Testis (tissue), 3 donors: ENCODE measurements around the gene DUSP14. TPM values are rescaled to one million over a fixed set of nuclear protein-coding genes. Genes with fewer than 3 reads are reported as not detected.
"Not testable (repeated sequence)": the region's sequence is repeated elsewhere in the genome, so short reads cannot be mapped to it uniquely, and the experiment has no call there.

Experiments
- DNase-seq: peaks from one replicate; pipeline ENCODE4 v3.0.0-alpha.2; 2019
- H3K27ac ChIP-seq, 2 donors: fragments of 200-600 bp; sonication (generic); one replicate each; pipeline ENCODE4 v1.5.1; 2019
- H3K27me3 ChIP-seq: fragments of 200-600 bp; sonication (generic); one replicate; pipeline ENCODE4 v1.5.1; 2019
- H3K36me3 ChIP-seq: fragments of 200-600 bp; sonication (generic); one replicate; pipeline ENCODE4 v1.5.1; 2017; ENCODE audit warnings: low read depth; ENCODE audit errors: missing control alignments
- H3K4me1 ChIP-seq: fragments of 200-600 bp; sonication (generic); one replicate; pipeline ENCODE4 v1.5.1; 2019
- H3K4me3 ChIP-seq, 2 donors: fragments of 200-600 bp; sonication (generic); one replicate each; pipeline ENCODE4 v1.5.1; 2017 to 2019
- H3K9me3 ChIP-seq: fragments of 200-600 bp; sonication (generic); one replicate; pipeline ENCODE4 v1.5.1; 2017
- POLR2A ChIP-seq: fragments of 450-650 bp; IDR thresholded peaks from one replicate; pipeline ENCODE4 v1.6.1; 2017; ENCODE audit warnings: antibody characterized with exemption, mild to moderate bottlenecking, moderate library complexity
- WGBS, 2 donors: methylation state at CpG; one replicate each; pipeline ENCODE4 v1.1.5; 2018; 5-methylcytosine and 5-hydroxymethylcytosine counted together
- intact Hi-C: fragments of 100-400 bp; cut with DNase I; formaldehyde crosslinking; loops from one replicate; pipeline ENCODE4 v1.15.1; 2023; ENCODE audit warnings: low total_unique reads
- polyA plus RNA-seq: library from polyadenylated mRNA; stranded (reverse); fragments of 350-450 nt; fragmentation: Illumina TruSeq; extraction: RNeasy Lipid Tissue Mini Kit (QIAGEN cat#74804); gene quantifications from one replicate; pipeline ENCODE4 v1.2.3, GENCODE V29; 2014; ENCODE audit warnings: low read depth, low replicate concordance; ENCODE audit not compliant: insufficient read depth
- total RNA-seq, 2 donors: library from RNA; depleted of rRNA; stranded (reverse); fragments of >200 nt; gene quantifications; one replicate each; pipeline ENCODE4 v1.2.3, GENCODE V29; 2016
- TF ChIP-seq, protein P1 (sequence below), 3 experiments: fragments of 450-650 bp in 2 of 3; fragments of 200-600 bp in 1 of 3; sonication (generic) in 1 of 3; IDR thresholded peaks; one replicate each; pipeline ENCODE4 v1.5.1; 2016 to 2019; ENCODE audit warnings: antibody characterized with exemption in 3 of 3, mild to moderate bottlenecking in 2 of 3, moderate library complexity in 1 of 3

Gene DUSP14
- total and polyA plus RNA-seq, 3 donors from 2014 or later: 26.6 to 38.3 (median 36.1) TPM

DNA sequence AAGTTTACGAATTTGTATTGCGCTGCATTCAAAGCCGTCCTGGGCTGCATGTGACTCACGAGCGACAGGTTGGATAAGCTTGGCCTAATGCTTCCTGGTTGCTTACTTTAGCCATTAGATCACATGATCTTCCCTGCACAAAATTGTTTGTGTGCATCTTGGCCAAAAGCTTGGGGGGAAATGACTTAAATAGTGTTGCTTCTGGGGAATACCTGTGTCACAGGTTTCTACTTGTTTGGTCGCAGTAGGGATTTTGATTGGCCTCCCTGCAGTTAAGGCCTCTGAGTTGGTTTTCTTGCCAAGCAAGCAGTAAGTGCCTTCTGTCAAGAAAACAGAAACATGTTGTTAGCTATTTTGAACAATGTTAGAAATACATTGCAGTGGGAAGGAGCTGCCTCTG is 39.6 kb upstream of the DUSP14 start:
- Histone ChIP-seq H3K27me3 (no peaks in the 10 kb centered on the region), H3K9me3 (no peaks in the 10 kb centered on the region), H3K27ac (peak overlapping the region in 1 of 2 donors; percentile 64), H3K4me1 (peaks cover 10% of the 10 kb centered on the region), H3K4me3 (no peak overlapping the region), H3K36me3 (no peaks in the 10 kb centered on the region)
- intact Hi-C loops: no loop called here
- TF ChIP-seq POLR2A: no peak
- no peak for DNase-seq
- 77 to 84% methylated on average over 6 of the region's 6 CpGs for WGBS, 2 donors

DNA sequence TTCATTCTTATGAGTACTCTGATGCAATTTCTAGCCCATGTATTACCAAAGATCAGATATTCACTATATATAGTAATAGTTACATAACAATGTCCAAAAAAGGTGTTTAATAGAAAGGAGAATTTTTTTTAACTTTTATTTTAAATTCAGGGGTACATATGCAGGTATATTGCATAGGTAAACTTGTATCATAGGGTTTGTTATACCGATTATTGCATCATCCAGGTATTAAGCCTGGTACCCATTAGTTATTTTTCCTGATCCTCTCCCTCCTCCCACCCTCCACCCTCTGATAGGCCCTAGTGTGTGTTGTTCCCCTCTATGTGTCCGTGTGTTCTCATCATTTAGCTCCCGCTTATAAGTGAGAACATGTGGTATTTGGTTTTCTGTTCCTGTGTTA is 31.9 kb upstream of the DUSP14 start:
- intact Hi-C loops, H3K4me1 ChIP-seq, H3K27me3 ChIP-seq, H3K36me3 ChIP-seq, H3K27ac ChIP-seq, H3K9me3 ChIP-seq, DNase-seq, H3K4me3 ChIP-seq: not testable (repeated sequence)
- WGBS, 2 donors: 87 to 88% methylated on average over 3 of the region's 3 CpGs

DNA sequence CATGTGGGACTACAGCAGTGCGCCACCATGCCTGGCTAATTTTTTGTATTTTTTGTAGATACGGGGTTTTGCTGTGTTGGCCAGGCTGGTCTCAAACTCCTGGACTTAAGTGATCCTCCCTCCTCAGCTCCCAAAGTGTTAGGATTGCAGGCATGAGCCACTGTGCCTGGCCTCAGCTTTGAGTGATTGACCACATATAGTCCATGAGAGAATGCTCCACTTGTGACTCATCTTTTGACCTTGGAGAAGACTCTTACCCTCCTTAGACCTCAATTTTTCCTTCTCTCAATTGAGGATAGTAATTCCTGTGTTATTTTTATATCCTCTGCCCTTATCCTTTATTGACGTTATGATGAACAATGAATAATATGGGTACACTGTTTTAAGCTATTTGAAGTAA is 30.9 kb upstream of the DUSP14 start:
- Histone ChIP-seq H3K27me3 (no peaks in the 10 kb centered on the region), H3K9me3 (no peaks in the 10 kb centered on the region), H3K27ac (no peak overlapping the region), H3K36me3 (no peaks in the 10 kb centered on the region), H3K4me3 (no peak overlapping the region), H3K4me1 (no peaks in the 10 kb centered on the region)
- intact Hi-C loops: no loop called here
- 83 to 87% methylated on average over 3 of the region's 3 CpGs for WGBS, 2 donors
- TF ChIP-seq POLR2A: no peak
- TF ChIP-seq, protein P1, sequence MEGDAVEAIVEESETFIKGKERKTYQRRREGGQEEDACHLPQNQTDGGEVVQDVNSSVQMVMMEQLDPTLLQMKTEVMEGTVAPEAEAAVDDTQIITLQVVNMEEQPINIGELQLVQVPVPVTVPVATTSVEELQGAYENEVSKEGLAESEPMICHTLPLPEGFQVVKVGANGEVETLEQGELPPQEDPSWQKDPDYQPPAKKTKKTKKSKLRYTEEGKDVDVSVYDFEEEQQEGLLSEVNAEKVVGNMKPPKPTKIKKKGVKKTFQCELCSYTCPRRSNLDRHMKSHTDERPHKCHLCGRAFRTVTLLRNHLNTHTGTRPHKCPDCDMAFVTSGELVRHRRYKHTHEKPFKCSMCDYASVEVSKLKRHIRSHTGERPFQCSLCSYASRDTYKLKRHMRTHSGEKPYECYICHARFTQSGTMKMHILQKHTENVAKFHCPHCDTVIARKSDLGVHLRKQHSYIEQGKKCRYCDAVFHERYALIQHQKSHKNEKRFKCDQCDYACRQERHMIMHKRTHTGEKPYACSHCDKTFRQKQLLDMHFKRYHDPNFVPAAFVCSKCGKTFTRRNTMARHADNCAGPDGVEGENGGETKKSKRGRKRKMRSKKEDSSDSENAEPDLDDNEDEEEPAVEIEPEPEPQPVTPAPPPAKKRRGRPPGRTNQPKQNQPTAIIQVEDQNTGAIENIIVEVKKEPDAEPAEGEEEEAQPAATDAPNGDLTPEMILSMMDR (IDR thresholded peaks at IDR 0.05): no peak
- no peak for DNase-seq

DNA sequence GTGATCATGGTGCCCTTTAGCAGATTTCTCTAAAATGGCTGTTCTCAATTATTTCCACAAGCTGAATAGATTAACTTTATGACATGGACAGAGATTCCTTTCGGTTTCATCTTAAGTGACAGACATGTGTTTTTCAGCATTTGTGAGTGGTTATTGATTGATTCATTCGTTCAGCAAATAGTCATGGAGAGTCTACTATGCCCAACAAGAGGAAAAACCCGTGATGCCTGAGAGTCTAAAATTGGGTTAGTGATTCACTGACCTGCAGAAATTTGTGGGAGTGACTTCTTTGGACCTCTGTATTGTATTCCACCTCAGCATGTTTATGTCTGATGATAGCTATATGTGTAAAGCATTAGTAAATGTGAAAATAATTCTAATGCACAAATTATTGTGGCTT is 28.0 kb upstream of the DUSP14 start:
- H3K27me3 ChIP-seq: no peaks in the 10 kb centered on the region
- intact Hi-C loops: no loop called here
- no peaks in the 10 kb centered on the region for H3K4me1 ChIP-seq
- DNase-seq: no peak
- no peak overlapping the region for H3K27ac ChIP-seq
- H3K4me3 ChIP-seq: no peak overlapping the region
- TF ChIP-seq, protein P1 (IDR thresholded peaks at IDR 0.05): no peak
- TF ChIP-seq POLR2A: no peak
- no peaks in the 10 kb centered on the region for H3K9me3 ChIP-seq
- 87 to 91% methylated on average over 3 of the region's 3 CpGs for WGBS, 2 donors
- H3K36me3 ChIP-seq: no peaks in the 10 kb centered on the region

DNA sequence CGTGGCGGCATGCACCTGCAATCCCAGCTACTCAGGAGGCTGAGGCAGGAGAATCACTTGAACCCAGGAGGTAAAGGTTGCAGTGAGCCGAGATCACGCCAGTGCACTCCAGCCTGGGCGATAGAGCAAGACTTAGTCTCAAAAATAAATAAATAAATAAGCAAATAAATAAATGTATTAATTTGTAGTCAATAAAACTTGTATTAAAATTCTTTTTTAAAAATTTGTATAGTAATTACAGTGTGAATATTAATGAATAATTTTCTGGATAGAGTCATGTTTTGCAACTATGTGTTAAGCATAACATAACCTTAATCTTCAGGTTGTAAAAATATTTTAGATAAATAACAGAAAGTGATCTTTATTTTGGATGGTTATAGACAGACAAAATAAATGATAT is 27.2 kb upstream of the DUSP14 start:
- no peaks in the 10 kb centered on the region for H3K27me3 ChIP-seq
- WGBS, 2 donors: 92 to 94% methylated on average over 5 of the region's 5 CpGs
- H3K9me3 ChIP-seq: no peaks in the 10 kb centered on the region
- no peaks in the 10 kb centered on the region for H3K4me1 ChIP-seq
- no peak overlapping the region for H3K4me3 ChIP-seq
- no peak for TF ChIP-seq POLR2A
- TF ChIP-seq, protein P1 (IDR thresholded peaks at IDR 0.05): no peak
- no peak overlapping the region for H3K27ac ChIP-seq
- no peak for DNase-seq
- no peaks in the 10 kb centered on the region for H3K36me3 ChIP-seq
- intact Hi-C loops: no loop called here

DNA sequence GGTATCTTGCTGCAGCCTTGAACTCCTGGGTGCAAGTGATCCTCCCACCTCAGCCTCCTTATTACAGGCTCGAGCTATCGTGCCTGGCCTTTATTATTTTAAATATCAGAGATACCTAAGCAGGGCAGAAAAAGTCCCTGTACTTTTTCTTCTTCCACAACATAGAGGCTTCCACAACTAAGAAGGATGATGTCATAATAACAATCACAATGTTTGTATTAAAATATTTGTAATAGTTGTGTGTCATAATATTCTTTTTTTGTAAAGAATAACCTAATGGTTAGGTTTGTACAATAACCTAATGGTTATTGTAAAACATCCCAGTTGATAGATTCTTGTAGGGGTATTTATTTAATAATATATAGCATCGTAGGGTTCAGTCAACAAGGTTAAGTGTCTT is 26.7 kb upstream of the DUSP14 start:
- no peaks in the 10 kb centered on the region for H3K9me3 ChIP-seq
- no peaks in the 10 kb centered on the region for H3K36me3 ChIP-seq
- H3K4me1 ChIP-seq: no peaks in the 10 kb centered on the region
- no peak for DNase-seq
- intact Hi-C loops: no loop called here
- H3K27me3 ChIP-seq: no peaks in the 10 kb centered on the region
- 66 to 82% methylated on average over 3 of the region's 3 CpGs for WGBS, 2 donors
- H3K27ac ChIP-seq: no peak overlapping the region
- no peak overlapping the region for H3K4me3 ChIP-seq
- TF ChIP-seq, protein P1 (IDR thresholded peaks at IDR 0.05): no peak
- TF ChIP-seq POLR2A: no peak
